ENCODE measurements around the gene MYO5A. TPM values are rescaled to one million over a fixed set of nuclear protein-coding genes. Genes with fewer than 3 reads are reported as not detected.

Gene MYO5A
- total RNA-seq, 4 donors from 2014 or later: 10.3 to 26.0 (median 22.7) TPM

GRCh38 chr15:52392008-52392687 is 136.5 kb downstream of the MYO5A start:
- H3K36me3 ChIP-seq: no peaks in the 10 kb centered on the region
- no peak overlapping the region for H3K4me3 ChIP-seq
- no peak for TF ChIP-seq CTCF (IDR thresholded peaks at IDR 0.05)
- TF ChIP-seq POLR2A (IDR thresholded peaks at IDR 0.05): no peak
- H3K9me3 ChIP-seq: no peaks in the 10 kb centered on the region
- intact Hi-C loops (cut with DNase I; ENCODE audit: low total_unique reads): no loop called here
- H3K4me1 ChIP-seq: no peaks in the 10 kb centered on the region
- H3K27ac ChIP-seq: no peak overlapping the region
- DNase-seq: no peak
- no peaks in the 10 kb centered on the region for H3K27me3 ChIP-seq

- H3K4me3 ChIP-seq: no peak overlapping the region
- TF ChIP-seq POLR2A (IDR thresholded peaks at IDR 0.05) (no peak), CTCF (IDR thresholded peaks at IDR 0.05) (no peak)
- DNase-seq: no peak
- H3K4me1 ChIP-seq: no peaks in the 10 kb centered on the region
- H3K36me3 ChIP-seq: no peaks in the 10 kb centered on the region
- H3K27me3 ChIP-seq: no peaks in the 10 kb centered on the region
- no peak overlapping the region for H3K27ac ChIP-seq
- H3K9me3 ChIP-seq: no peaks in the 10 kb centered on the region
- intact Hi-C loops (cut with DNase I; ENCODE audit: low total_unique reads): no loop called here
Observed at GRCh38 chr15:52391069-52391468, 137.6 kb downstream of the MYO5A start.

- H3K27ac ChIP-seq: no peak overlapping the region
- no peaks in the 10 kb centered on the region for H3K9me3 ChIP-seq
- H3K4me1 ChIP-seq: no peaks in the 10 kb centered on the region
- H3K4me3 ChIP-seq: no peak overlapping the region
- intact Hi-C loops (cut with DNase I; ENCODE audit: low total_unique reads): no loop called here
- no peaks in the 10 kb centered on the region for H3K27me3 ChIP-seq
- no peak for TF ChIP-seq CTCF (IDR thresholded peaks at IDR 0.05)
- TF ChIP-seq POLR2A (IDR thresholded peaks at IDR 0.05): no peak
- no peak for DNase-seq
- no peaks in the 10 kb centered on the region for H3K36me3 ChIP-seq
Observed at GRCh38 chr15:52385670-52386069, 143.0 kb downstream of the MYO5A start.

GRCh38 chr15:52383100-52383588 is 145.5 kb downstream of the MYO5A start:
- DNase-seq: no peak
- TF ChIP-seq POLR2A (IDR thresholded peaks at IDR 0.05) (no peak), CTCF (IDR thresholded peaks at IDR 0.05) (no peak)
- Histone ChIP-seq H3K27ac (no peak overlapping the region), H3K4me3 (no peak overlapping the region), H3K4me1 (no peaks in the 10 kb centered on the region), H3K36me3 (no peaks in the 10 kb centered on the region), H3K9me3 (no peaks in the 10 kb centered on the region), H3K27me3 (no peaks in the 10 kb centered on the region)
- intact Hi-C loops (cut with DNase I; ENCODE audit: low total_unique reads): no loop called here

GRCh38 chr15:52382647-52383046 is 146.0 kb downstream of the MYO5A start:
- intact Hi-C loops (cut with DNase I; ENCODE audit: low total_unique reads): no loop called here
- H3K4me1 ChIP-seq: no peaks in the 10 kb centered on the region
- H3K9me3 ChIP-seq: no peaks in the 10 kb centered on the region
- no peak overlapping the region for H3K27ac ChIP-seq
- no peaks in the 10 kb centered on the region for H3K27me3 ChIP-seq
- H3K36me3 ChIP-seq: no peaks in the 10 kb centered on the region
- TF ChIP-seq CTCF (IDR thresholded peaks at IDR 0.05): no peak
- DNase-seq: no peak
- no peak overlapping the region for H3K4me3 ChIP-seq
